ENCODE results near the gene CXCR5.

DNA sequence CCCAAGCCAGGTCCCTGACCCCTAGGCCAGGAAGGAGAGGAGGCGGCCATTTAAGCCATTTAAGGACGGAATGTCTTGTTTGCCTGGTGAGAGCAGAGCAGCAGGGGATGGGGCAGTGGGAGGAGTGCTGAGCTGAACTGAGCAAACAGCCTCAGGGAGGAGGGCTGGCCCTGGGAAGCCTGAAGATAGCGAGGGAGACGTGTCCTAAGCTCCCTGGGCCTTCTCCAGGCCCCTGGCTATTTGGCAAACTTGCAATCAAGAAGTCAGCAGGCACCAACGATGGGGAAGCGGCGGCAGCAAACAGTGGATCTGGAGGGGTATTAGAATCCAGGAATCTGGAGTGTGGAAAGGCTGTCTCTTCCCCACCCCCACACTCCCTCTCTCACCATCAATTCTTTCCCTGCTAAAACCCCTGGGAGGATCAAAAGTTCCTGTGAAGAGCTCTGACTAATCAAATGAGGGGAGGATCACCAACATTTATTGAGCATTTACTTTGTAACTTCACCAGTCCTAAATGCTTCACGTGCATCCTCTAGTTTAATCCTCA lies 33.2 kb downstream of the CXCR5 start:
- TF ChIP-seq, protein P1, sequence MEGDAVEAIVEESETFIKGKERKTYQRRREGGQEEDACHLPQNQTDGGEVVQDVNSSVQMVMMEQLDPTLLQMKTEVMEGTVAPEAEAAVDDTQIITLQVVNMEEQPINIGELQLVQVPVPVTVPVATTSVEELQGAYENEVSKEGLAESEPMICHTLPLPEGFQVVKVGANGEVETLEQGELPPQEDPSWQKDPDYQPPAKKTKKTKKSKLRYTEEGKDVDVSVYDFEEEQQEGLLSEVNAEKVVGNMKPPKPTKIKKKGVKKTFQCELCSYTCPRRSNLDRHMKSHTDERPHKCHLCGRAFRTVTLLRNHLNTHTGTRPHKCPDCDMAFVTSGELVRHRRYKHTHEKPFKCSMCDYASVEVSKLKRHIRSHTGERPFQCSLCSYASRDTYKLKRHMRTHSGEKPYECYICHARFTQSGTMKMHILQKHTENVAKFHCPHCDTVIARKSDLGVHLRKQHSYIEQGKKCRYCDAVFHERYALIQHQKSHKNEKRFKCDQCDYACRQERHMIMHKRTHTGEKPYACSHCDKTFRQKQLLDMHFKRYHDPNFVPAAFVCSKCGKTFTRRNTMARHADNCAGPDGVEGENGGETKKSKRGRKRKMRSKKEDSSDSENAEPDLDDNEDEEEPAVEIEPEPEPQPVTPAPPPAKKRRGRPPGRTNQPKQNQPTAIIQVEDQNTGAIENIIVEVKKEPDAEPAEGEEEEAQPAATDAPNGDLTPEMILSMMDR (IDR thresholded peaks at IDR 0.05), result no peak
- no peak for TF ChIP-seq POLR2A (IDR thresholded peaks at IDR 0.05; ENCODE audit: low read depth)
- peak in 1 of 2 donors; percentile 41 for TF ChIP-seq POLR2AphosphoS5 (IDR thresholded peaks at IDR 0.05)

Measured in esophagus muscularis mucosa (tissue), 3 donors.